ENCODE results near the gene GALNT3.
A peak's percentile ranks its signal among the peaks of the same experiment; 100 is the strongest.

Gene GALNT3

DNA sequence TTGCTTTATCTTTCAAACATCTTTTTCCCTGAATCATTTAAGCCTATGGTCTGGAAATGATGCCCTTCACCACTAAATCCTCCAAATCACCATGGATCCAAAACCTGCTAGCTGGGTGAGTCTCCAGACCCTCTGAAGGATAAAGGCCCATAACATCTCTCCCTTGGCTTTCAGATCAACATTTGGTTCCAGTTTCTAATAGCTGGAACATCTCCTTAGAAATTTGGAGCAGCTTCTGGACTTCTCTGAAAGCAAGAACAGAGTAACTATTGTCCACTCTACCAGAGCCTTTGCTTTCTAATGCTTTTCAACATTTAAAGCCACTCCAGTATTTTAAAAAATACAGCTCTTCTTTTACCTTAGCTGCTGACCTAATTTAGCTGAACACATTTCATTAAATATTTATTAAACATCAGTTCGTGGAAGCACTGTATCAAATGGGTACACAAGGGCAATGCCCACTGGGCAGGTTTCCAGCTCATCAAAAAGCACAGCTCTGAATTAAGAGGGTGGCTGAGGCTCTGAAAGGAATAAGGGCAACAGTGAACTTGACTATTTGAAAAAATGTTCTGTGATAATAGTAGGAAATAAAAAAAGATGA lies 75.3 kb downstream of the GALNT3 start:
- no peak for DNase-seq

DNA sequence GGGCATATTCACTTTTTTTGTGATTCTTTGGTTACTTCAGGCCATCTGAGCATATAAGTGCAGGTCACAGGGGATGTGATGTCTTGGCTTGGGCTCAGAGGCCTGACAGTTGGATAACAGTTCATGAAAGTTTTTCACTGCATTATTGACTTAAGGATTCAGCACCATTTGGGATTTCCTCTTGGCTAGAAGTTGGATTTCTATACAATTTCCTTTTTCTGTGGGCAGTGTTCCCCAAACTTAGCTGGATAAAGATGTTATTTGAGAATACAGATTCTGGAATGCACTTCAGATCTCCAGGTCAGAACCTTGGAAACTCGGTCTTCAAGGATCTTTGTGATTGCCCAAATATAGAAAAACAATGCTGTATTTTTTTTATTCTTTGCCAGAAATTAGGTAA lies 78.0 kb downstream of the GALNT3 start:
- DNase-seq = no peak

DNA sequence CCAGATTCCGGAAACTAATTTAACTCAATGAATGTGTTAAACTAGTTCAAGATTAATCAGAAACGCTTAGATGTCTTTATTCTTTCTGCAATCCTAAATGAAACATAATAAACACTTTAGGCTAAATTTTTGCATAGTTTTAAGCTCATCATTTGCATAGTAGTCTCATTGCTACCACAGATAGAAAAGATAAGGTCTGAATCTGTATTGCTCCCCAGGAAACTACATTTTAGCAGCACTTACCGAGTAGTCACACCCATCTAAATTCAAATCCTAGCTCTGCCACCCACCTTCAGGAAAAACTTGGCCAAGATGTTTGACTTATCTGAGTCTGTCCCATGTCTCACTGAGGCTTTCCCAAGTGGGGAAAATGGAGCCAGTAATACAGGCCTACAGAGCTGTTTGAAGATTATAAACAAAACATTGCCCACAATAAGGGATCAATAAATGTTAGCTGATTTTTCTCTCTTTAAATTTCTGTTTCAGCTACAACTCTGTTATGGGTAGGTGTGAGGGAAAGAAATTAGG lies 87.0 kb downstream of the GALNT3 start:
- DNase-seq = no peak

DNA sequence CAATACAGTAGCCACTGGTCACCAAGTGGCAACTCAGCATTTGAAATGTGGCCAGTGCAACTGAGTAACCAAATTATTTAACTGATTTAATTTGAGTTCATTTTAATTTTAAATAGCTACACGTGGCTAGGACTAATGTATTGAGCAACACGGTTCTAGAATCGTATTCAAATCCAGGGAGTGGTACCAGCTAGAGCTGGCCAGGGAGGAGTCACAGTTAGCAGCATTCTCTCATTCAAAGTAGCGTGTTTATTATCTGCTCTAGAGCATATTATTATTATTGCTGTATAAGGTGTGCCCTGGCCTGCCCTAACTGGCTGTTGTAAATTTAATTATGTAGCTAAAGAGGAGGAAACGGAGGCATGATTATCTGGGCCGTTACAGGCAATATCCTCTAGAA lies 92.9 kb downstream of the GALNT3 start:
- DNase-seq = no peak

DNA sequence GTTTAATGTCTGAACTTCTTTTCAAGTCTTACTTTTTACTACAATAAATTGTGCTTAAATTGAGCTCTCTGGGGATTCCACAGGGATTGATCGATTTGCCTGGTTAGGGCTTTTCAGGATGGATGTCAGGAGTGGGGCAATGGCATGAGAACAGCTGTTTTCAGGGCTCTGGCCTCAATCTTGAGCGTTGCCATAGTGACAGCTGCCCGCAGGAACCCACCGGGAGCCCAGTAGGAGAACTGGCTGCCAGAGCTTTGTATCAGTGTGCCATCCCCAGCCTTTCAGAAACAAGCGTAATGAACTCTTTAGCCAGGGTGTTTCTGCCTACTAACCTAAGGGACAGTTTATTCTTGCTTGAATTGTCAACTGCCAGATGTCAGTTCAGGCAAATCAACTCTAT lies 93.5 kb downstream of the GALNT3 start:
- no peak for DNase-seq

DNA sequence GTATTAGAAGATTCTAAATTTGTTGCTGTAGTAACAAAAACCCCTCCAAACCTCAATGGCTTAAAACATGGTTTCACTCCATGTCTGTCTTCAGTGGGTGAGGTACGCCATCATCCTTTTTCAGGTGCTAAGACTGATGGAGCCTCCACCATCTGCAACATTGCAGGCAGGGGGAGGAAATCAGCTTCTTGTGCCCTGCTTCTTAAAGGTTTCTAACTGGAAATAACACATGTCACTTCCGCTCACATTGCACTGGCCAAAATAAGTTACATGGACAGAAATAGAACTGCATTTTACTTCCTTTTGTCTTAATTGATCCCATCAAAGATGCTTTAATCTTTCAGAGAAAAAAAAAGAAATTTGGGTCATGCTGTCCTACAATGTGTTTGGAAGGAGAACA lies 94.1 kb downstream of the GALNT3 start:
- DNase-seq = no peak

DNA sequence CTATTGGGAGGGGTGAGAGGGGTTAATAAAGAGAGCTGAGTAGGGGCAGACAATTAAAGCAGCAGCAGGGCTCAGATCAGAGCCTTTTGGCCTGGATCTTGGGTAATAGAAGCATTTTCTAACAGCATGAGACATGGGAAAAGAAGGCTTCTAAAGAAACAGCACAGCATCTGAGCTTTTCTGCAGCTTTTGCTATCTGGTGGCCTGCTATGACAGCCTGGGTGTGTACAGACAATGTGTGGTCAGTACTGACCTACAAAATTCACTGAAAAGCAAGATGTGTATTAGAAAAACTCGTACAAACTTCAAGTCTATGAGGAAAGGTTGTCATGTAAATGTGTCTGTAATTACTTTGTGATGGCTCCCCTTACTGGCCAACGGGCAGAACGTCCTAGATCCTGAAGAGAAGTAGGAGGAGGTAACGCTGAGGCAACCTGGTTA lies 95.6 kb downstream of the GALNT3 start:
- peak; percentile 75 for DNase-seq

DNA sequence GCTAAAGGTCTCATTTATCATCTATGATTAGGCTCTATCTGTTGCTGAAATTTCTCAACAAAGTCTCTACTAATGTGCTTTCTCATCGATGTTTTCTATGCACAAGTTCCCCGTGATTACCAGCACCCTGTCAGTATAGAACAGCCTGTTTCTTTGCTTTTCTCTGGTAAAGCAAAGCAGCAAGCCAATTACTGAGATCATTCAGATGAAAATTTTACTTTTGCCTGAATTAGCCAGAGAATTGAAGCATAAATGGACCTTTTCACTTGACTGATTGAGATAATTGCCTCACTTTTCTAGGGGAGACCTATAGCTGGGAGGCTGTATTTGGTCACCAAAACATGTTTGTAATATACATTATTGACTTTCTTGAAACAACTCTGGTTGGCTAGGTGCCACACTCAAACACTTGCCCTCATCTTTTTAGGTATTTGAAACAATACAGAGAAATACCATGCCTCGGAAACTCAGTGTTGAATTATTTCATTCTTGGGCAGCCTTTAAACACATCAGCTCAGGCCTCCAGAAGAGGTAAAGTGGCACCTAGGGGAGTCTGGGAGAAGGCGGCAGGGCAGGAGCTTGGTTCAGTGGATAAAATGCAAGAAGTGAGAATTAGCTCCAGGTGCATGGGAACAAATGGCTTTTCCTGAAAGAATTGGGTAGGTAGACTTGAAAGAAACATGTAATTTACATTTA lies 96.2 kb downstream of the GALNT3 start:
- DNase-seq = no peak

Data from hematopoietic multipotent progenitor cell treated with erythropoietin and hydrocortisone succinate and interleukin-3 and kit ligand, for 4 days (in vitro differentiated cells).